GM21737 (cell line): ENCODE measurements around the gene TSPAN14.

Experiments
- ATAC-seq: cut with Tn5 transposase; IDR thresholded peaks from one replicate; pipeline ENCODE4 v1.9.1; 2021; ENCODE audit warnings: mild to moderate bottlenecking, moderate library complexity; ENCODE audit not compliant: unreplicated experiment

TSPAN14 gene

DNA sequence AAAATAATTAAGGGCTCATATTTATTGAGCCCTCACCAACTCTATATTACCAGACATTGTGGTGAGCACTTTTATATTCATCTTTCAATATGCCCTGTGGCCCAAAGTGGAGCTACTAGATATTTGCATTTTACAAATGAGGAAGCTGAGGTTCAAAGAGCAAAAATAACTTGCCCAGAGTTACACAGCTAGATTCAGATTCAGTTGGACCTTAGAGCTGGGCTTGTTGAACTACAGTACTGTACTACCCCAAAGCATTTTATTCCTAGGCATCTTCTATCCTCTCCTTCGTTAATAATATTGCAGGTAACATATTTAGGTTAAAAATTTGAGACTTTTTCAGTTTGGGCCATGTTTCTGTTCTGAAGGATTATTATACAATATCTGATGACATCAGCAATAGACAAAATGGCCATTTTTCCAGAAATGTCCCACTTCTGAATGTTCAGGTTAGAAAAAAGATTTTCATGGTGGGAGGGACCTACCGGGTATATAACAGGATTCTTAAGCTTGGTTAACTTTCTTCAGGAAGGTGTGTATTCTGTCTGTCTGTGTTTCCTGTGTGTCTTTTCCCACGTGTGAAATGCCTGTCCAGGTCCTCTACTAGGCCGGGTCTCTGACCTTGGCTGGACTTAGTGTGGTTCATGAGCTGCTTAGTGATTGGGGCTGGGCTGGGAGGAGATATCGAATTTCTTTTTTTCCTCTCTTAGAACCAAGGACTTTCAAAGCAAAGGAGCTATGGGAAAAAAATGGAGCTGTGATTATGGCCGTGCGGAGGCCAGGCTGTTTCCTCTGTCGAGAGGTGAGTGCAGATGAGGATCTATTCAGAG is 32.2 kb upstream of the TSPAN14 start:
- no peak for ATAC-seq

DNA sequence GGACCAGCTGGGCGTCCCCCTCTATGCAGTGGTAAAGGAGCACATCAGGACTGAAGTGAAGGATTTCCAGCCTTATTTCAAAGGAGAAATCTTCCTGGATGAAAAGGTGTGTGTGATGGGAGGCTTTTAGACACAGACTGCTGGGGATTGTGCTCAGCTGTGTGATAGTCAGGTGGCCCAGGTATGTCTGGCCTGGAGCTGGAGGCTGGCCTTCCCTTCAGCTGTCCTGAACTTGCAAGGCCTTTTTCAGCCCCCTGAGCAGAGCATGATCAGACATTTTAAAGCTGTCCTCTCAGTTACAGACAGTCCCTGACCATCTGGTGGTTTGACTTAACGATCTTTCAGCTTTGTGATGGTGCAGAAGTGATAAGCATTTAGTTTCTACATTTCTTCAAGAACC is 28.2 kb upstream of the TSPAN14 start:
- ATAC-seq: no peak

DNA sequence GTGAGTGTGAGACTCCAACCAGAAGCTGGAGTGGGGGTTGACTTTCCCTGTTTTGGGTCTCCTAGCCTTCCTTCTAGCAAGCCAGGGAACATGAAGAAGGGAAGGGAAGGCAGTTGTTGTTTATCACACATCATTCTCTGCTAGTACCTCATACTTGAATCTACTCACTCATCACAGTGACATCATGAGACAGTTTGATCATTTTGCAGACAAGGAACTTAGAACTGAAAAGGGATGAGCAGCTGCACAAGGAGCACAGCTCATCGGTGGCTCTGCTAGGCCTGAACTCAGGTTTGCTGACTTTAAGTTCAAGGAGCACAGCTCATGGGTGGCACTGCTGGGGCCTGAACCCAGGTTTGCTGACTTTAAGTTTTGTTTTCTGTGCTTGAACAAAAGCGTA is 26.6 kb upstream of the TSPAN14 start:
- no peak for ATAC-seq

DNA sequence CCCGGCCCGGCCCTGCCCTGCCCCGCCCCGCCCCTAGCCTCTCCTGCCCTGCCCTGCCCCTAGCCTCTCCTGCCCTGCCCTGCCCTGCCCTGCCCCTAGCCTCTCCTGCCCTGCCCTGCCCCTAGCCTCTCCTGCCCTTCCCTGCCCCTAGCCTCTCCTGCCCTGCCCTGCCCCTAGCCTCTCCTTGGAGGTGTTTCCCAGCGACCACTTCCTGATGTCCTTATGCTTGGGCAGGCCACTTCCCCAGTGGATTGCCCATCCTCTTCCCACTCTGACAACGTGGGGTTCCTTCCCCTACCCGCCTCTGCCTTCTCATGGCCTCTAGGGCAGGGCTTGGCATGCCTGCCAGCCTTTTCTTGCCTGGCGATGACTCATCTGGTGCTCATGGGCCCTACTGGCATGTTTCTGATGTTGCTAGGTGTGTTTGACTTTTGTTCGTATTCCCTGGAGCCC is 24.6 kb upstream of the TSPAN14 start:
- no peak for ATAC-seq

DNA sequence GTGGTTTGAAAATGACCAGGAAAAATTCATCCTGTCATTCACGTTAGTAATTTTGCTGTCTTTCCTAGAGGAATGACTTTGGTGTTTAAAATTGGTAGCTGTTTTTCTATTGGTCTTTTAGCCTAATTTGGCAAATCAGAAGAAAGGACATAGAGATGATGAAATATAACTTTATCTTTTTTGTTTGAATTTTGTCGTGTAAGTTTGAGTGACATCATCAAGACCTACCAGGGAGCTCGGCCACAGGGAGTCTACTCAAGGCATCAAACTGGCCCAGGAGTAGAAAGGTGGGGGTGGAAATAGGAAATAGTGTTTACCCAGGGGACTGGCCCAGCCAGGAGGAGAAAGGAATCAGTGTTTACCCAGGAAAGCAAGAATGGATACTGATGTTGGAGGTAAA is 21.0 kb upstream of the TSPAN14 start:
- ATAC-seq: no peak

DNA sequence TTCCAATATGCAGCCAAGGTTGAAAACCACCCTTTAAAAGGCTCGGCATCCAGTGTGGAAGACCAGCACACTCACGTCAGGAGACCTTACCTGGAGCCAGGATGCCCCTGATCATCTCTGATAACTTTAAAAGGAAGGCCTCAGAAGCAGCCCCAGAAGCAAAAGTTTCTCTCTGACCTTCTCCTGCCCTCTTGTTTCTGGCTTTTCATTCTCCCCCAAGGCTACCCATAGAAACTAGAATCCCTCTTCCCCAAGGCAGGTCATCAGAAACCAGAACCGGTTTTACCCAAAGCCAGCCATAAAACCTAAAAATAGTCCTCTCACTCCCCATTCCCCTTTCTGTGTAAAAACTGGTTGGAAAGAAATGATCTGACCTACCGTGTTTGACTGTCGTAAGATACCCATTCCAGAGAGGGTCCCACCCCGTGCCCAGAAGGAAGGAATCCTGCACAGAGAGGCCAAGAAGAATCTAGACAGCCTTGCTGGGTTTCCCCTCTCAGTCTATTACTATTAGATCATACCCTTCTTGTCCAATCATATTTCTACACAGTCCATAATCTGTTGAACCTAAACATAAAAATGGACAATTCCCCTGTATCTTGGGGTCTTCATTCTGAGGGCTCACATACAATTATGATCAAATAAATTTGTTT is 17.5 kb upstream of the TSPAN14 start:
- no peak for ATAC-seq

DNA sequence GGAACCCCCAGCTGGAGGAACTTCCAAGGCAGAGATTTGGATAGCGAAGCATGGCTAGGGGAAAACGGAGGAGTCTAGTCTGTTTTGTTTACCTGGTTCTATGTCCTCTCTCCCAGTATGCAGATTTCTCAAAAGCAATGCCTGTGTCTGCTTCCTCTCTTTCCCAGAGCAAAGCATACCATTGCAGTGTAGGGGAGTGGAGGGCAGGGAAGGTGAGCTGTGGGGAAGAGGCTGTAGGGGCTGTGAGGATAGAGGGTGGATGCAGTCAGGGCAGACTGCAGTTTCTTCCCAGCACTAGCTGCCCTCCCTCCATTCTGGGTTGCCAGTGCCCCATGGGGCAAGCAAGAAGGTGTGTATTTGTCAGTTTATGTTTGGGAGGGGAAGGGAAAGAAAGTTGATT is 16.9 kb upstream of the TSPAN14 start:
- no peak for ATAC-seq

DNA sequence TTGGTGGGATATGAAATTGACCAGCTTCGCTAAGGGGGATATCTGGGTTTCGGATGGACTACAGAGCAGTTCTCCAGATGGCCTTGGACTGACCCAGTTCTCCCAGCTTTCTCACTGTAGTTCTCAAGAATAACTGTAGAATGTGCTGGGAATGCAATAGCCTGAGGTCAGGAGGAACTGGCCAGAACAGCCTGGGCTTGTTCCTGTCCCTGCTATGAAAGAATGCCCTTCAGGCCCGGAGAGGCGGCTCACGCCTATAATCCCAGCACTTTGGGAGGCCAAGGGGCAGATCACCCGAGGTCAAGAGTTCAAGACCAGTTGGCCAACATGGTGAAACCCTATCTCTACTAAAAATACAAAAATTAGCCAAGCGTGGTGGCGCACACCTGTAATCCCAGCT is 12.3 kb upstream of the TSPAN14 start:
- no peak for ATAC-seq

DNA sequence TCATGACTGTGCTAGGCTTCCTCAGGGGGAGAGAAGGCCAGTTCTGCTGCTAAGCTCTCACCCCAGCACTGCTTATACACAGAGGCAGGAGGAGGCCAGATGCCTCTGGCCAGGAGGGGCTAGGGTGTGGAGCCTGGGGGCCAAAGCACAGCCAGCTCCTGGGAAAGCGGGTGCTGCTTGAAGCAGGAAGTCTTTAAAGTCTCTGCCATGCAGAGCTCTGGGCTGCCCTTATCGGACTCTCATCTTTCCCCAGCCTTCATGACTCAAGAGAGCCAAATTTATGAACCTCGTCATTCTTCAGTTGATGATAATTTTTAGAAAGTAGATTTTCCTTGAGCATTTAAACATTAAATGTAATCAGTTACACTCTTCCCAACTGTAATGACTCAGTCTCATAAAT is 11.2 kb upstream of the TSPAN14 start:
- no peak for ATAC-seq

DNA sequence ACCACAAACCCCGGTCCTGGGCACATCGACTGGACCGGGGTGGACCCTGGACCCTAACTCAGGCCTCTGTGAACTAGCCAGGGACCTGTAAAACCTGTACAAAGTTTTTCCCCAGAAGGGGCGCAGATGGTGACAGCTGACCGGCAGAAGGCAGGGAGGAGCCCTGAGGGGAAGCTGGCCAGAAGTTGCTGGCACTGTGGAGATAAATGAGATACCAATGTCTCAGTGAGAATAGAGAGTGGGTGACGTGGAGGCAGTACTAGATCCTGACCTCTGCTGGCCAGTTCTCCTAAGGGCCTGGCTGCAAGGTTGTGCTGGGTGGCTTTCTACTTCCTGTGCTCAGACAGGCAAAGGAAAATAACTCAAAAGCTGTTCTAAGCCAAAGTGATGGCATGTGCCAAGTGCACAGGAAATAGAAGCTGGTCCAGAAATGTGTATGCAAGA is 10.6 kb upstream of the TSPAN14 start:
- no peak for ATAC-seq

DNA sequence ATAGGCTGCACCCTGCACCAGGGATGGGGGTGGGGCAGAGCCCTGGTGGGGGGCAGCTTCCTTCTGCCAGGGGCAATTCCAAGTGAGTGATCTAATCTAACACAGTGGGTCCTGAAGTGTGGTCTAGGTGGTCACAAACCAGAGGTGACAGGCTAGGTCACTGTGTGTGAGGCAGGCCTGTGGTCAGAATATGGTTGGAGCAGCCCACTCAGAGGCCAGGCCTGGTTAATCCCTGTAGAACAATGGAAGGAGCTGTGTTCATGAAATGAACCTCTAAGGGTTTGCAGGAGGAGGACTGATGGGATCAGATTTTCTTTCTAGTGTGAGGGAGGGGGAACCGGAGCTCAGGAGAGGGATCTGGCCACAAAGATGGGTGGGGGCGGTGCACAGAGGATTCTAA is 10.0 kb upstream of the TSPAN14 start:
- ATAC-seq: no peak

DNA sequence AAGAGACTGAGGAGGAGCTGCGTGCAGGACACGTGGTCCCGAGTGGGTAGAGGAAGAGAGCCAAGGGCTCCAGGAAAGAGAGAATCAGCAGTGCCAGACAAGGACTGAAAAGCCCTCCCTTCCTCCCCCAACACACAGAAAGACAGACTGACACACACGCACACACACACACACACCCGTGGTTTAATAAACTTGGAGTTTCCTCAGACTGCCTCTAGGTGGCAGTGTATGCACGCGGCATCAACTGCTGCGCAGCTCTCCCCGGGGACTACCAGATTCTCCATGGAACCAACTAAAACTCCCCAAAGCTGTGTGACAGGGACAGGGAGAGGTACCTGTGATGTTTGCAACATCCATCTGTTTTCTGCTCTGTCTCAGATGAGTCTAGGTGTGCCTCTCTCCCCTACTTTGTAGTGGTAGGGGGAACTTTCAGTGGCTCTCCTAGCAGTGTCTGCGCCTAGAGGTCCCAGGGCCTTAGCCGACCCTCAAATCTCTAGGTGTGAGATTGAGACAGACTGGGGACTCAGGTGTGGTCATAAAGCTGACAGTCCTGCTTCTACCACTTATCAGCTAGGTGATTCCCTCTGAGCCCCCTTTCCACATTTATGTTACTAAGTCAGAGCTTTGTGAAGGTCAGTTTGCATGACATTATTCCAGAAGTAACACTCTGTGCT is 9.3 kb upstream of the TSPAN14 start:
- peak; percentile 73 for ATAC-seq

DNA sequence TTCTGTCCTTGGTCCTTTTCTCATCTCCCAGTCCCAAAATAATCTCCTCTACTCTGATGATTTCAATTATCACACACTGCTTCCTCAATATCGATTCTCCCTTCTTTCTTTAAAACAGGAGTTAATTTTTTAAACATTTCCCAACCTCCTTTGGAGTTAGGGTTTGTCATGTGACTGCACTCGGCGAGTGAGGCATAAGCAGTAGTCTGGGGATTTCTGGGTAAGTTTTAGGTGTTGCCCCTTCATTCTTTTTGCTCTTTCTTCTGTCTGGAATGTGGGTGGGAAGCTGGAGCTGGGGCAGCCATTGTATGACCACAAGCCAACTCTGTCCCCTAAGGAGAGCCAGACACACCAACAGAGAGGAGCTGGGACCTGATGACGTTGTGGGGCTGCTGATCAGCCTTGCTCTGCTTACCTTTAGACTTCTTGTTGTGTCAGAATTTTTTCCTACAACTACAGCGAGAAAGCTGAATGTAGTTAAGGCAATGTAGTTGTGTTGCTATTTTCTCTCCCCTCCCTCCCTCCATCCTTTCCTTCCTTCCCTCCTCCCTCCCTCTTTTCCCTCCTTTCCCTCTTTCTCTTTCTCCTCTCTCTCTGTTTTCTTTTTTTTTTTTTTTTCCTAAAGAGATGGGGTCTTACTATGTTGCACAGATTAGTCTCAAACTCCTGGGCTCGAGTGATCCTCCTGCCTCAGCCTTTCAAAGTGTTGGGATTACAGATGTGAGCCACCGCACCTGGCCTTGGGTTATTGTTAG is 6.5 kb upstream of the TSPAN14 start:
- ATAC-seq: no peak

DNA sequence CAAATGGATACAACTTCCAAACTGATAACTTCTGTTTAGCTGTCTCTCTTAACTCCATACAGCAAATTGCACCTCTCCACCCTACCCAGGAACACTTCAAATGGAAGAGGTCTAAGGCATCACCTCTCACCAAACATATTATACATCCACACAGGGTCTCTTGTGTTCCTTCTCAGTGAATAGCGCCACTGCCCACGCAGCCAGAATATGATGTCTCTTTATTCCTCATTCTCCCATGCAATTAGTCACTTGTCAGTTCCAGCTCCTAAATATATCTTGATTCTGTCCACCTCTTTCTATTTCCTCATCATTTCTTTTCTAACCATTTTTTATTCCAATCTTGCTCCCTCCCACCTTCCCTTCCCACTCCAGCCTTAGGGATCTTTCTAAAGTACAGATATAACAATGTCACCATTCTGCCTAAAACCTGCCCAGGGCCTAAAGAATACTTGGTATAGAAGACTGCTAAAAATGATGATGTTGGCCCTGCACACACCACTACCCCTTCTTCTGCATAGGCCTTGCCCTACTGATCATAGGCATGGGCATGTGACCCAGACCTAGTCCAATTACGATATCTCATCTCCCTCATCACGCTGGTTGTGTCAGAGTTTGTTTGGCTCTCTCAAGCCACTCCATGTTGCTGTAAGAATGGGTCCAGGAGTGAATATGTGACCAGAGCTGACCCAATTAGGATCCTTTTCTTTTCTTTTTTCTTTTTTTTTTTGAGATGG is 5.7 kb upstream of the TSPAN14 start:
- no peak for ATAC-seq

DNA sequence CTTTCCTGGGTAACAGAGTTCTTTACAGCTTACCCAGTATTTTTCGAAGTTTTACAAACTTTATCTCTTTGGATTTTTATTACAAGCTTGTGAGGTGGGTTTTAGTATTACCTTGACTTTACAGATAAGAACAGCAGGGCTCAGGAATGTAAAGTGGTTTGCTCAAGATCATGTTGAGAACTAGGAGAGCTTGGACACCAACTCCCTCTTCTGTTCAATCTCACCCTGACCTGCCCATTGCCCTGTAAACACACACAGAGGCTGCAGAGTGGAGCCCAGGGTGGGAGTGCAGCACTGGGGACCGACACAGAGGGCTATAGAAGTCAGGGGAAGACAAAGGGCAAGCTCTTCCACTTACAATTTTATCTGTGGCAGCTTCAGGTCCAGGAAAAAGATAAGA is 4.6 kb upstream of the TSPAN14 start:
- ATAC-seq: no peak

DNA sequence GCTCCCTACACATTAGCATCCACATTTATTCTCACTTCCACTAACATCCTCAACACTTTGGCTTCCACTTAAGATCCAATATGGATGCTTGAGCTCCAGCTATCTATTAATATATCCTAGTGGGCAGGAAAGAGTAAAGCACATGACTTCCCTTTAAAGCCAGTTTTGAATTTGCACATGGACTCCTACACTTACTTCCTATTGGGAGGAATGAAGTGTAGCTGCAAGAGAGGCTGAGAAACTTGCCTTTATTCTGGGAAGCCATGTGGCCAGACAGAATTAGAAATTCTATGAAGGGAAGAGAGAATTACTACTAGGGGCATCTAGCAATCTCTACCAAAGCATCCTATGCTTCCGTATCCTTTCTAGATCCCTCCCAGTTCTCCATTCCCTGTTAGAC is 3.0 kb upstream of the TSPAN14 start:
- ATAC-seq: no peak

DNA sequence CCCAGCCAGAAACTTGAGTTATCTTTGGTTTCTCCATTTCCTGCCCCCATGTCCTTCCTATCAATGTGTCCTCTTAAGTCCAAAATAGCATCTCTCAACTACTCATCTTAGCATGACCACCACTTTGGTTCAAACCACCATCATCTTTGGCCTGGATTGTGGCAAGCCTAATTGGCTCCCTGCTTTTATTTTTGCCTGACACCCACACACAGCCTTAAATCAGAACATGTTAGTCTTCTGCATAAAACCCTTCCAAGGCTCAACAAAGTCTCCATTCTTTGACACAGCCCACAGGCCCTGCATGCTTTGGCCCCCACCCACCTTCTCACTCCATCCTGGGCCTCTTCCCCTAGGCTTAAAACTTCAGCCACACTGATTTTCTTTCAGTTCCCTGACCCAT is 2.0 kb upstream of the TSPAN14 start:
- ATAC-seq: no peak

DNA sequence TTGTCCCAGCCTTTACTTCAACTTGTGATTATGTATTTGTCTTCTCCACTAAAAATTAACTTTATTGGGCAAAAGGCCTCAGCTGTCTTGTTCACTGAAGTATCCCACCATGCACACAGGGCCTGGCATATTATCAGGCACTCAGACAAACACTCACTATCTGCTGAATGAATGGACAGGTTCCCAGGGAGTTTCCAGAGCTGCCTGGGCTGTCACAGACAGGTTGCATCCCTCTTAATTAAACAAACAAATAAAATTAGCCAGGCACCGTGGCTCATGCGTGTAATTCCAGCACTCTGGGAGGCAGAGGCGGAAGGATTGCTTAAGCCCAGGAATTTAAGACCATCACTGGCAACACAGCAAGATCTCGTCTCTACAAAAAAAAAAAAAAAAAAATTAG is 1.5 kb upstream of the TSPAN14 start:
- ATAC-seq: no peak

DNA sequence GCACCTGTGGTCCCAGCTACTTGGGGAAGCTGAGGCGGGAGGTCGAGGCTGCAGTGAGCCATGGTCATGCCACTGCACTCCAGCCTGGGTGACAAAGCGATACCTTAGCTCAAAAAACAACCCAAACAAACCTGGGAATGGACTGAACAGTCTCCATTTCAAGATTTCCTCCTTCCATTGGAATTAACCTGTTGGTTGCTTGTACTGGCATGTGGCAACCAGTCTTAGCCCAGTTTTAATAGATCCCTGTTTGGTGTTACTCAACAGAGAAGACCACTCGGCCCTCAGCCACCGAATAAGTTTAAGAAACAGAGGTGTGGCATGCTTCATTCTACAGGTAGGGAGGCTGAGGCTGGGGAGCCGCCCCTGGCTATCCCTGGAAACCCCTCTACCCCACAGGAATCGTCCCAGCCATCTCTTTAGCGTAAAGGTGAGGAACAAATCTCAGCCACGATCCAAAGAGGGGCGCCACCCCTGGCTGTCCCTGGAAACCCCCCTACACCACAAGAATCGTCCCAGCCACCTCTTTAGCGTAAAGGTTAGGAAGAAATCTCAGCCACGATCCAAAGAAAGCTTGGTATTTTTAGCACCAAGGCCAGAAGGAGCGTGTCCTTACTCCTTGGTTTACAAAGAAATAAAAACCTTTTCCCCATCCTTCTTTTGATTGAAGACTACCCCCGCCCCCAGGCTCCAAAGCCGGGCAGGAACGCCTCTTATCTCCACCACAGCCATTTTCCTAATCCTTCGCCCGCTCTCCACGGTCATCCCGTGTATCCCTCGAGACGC is 861 bp upstream of the TSPAN14 start:
- ATAC-seq: no peak
